Measurements from ENCODE around the gene IP6K2.
"Not testable (repeated sequence)": the region's sequence is repeated elsewhere in the genome, so short reads cannot be mapped to it uniquely, and the experiment has no call there.

IP6K2 gene

GRCh38 chr3:48725185-48725855 is 8.3 kb upstream of the IP6K2 start:
- not testable (repeated sequence) for DNase-seq

GRCh38 chr3:48723725-48724124 is 6.7 kb upstream of the IP6K2 start:
- DNase-seq: no peak

GRCh38 chr3:48723293-48723692 is 6.3 kb upstream of the IP6K2 start:
- not testable (repeated sequence) for DNase-seq

- no peak for DNase-seq
Measured at GRCh38 chr3:48716508-48716981, 476 bp downstream of the IP6K2 start.

GRCh38 chr3:48715174-48715800 is 1.7 kb downstream of the IP6K2 start:
- no peak for DNase-seq

DNA sequence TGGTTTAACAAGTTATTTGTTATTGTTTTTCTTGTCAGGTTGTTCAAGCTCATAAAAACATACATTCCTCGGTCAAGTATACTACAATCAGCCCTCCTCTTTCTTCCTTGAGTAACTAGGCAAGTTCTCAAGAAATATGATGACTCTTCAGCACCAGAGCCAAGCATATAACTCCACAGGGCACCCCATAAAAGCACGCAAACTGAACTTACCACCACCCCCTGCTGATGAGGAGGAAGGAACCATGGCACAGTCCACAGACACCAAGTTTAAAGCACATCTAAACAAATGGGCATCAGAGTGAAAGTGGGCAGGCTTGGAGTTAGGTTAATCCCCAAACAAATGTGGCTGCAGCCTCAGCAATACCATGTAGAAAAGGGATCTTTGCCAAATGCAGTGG is 5.3 kb downstream of the IP6K2 start:
- DNase-seq: no peak

DNA sequence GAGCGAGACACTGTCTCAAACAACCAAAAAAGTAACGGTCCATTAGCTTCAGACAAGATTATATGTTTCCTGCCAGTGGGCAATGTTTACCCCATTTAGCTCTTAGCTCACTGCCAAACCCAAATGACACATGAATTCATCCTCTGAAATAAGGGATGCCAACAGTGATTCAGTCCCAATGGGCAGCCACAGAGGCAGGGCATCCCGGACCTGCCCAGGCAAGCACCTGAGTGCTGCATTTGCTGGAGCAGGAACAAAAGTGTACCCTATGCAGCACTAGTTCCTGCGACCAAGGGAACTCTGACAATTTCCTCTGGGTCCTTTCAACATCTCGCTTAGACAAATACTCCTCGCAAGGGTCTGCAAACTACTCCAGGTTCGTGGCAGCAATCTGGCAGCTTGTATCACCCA is 8.0 kb downstream of the IP6K2 start:
- DNase-seq: no peak

- DNase-seq: no peak
Measured at GRCh38 chr3:48708481-48708889, 8.5 kb downstream of the IP6K2 start.

DNA sequence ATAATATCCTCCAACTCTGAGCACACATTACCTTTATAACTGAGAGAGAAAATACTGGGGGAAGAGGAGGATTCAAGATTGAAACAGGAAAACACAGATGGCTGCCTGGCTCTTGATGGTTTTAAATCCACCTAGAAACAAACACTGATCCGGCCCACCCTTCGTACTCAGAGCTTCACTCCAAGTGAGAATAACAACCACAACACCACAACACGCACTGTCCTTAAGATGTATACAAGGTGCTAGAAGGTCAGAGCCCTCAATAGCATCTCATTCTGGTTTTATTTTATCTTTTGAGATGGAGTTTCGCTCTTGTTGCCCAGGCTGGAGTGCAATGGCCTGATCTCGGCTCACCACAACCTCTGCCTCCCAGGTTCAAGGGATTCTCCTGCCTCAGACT is 9.9 kb downstream of the IP6K2 start:
- DNase-seq: no peak

GRCh38 chr3:48702320-48702920 is 14.6 kb downstream of the IP6K2 start:
- no peak for DNase-seq

- no peak for DNase-seq
Measured at GRCh38 chr3:48700731-48701405, 16.2 kb downstream of the IP6K2 start.

GRCh38 chr3:48698891-48699290 is 18.1 kb downstream of the IP6K2 start:
- DNase-seq: no peak

GRCh38 chr3:48697952-48698351 is 19.1 kb downstream of the IP6K2 start:
- no peak for DNase-seq

DNA sequence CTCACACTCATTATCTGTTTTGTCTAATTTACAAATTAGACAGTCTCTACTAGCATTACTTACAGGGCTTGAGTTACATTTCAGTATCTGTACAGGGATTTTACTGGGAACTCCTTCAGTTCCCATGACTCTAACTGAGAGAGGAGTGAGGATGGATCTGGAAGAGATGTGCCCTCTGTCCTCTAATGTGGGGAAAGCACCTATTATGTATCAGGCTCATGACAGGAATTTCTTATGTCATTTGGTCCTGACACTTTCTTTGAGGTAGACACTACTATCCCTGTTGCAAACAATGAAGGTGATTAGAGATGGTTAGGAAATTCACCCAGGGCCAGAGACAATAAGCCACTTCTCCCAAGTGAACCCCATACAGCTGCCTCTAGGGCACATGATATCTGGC is 20.4 kb downstream of the IP6K2 start:
- DNase-seq: no peak

- DNase-seq: no peak
Measured at GRCh38 chr3:48696156-48696555, 20.9 kb downstream of the IP6K2 start.

DNA sequence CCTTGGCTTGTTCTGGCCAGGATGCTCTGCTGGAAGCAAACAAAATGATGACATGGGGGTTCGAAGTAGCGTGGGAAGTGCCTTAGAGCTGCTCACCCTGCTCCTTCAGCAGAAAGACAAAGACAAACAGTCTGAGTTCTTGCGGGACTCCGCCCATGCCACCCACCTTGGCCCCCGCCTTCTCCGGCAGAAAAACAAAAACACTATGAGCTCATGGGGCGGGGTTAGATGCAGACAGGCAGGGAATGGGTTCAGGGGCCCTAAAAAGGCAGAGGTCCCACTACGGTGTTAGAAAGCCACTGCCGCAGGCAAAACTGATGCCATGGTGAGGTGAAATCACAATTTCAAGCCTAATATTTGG is 21.6 kb downstream of the IP6K2 start:
- DNase-seq: no peak

DNA sequence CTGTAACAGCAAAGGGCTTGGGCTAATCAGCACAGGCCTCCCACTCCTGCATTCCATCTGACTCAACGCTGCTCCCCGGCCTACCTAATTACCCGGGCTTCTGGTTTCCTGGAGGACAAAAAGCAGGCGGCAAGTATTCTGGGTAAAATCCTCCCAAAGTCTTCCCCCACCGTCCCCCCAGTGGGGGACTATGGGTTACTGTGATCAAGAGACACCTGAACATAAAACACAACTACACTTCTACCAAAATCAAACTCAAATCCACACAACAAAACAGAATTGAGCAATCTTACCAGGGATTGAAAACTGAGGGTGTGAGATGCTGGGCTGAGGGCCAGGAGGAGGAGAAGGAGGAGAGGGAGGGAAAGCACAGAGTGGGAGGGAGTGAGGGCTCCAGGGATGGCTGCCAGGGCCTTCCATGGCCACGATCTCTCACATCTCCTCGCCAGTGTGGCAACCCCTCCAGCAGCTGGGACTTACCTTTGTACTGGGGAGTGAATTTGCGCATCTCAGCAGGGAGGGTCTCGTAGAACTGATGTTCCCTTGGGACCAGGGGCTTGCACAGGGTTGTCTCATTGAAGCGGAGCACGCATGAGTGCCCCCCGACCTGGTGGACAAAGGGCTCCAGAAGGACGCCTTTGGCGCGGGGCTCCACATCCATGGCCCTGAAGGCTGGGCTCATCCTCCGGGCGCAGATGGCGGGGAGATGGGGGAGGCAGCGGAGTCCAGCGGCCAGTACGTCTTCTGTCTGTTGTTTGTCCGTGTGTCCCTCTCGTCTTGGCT is 22.2 kb downstream of the IP6K2 start:
- DNase-seq: no peak

GRCh38 chr3:48693826-48694225 is 23.2 kb downstream of the IP6K2 start:
- DNase-seq: no peak

DNA sequence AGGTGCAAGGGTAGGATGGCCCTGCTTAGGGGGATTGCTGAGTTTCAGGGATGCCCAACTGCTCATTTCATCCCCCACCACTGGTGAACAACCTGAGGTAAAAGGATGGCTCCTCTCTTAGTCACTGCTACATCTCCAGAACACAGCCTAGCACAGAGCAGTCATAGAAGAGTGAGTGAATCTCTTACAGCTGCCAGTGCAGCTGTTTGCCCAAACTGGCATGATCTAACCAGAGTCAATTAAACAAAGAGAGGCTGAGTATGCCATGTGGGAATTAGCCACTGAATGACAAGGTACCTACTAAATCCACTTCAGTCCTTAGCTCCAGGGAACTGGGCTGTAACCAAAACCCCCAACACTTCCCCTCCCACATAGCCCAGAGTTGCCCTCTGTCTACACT is 24.5 kb downstream of the IP6K2 start:
- DNase-seq: no peak

DNA sequence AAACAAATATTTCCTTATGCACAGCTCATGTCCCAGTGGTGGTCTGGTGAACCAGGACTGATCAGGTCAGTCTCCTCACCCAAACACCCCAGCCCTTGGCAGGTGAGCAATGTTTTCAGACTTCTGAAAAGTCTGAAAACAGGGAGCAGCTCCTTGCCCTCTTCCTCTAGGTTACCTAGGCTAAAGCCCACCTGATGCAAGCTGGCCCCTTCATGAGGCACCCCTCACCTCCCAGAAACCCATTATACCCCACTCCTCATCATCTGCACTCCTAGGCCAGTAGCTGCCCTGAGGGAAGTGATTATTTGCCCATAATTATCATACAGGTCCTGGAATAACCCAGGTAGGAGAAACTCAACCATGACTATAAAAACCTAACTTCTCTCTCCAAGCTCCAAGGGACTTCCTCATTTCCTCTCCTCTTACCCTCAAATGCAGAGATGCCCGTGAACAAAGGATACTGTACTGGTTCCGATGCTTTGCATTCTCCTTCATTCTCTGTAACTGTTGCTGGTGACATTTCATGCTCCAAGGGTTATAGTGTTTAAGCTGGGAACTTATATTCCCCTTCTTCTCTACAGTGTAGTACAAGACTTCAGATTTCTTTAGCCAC is 26.1 kb downstream of the IP6K2 start:
- DNase-seq: no peak

GRCh38 chr3:48689384-48689783 is 27.6 kb downstream of the IP6K2 start:
- no peak for DNase-seq

DNA sequence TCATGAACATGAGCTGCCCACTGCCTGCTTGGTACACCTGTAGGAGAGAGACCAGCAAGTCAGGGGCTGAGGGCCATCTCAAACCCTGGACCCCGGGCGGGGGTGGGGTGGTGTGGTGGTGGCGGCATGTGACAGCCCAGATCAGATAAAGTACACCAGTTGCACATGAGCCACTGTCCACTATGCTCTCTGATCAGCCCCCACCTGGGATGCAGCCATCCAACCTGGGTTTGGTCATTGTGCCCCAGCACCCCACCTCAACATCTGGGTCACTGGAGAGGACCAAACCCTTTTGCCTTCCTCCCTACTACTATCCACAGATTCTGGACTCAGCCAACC is 28.3 kb downstream of the IP6K2 start:
- DNase-seq: no peak
